ENCODE data around the gene KCNJ2. TPM values are rescaled to one million over a fixed set of nuclear protein-coding genes. Genes with fewer than 3 reads are reported as not detected.

Gene KCNJ2
- total and polyA plus RNA-seq, 4 donors, result 6.4 to 12.7 (median 8.2) TPM

- TF ChIP-seq CTCF (IDR thresholded peaks at IDR 0.05; ENCODE audit: control extremely low read depth, extremely low read depth), result no peak
- peaks cover 0 to 11% (median 9%) of the 10 kb centered on the region in 3 donors for H3K27me3 ChIP-seq (ENCODE audit: control insufficient read depth in 3 of 3, insufficient read depth in 3 of 3, low read length in 2 of 3)
- H3K4me3 ChIP-seq, result no peak overlapping the region
- no peak for DNase-seq
- H3K4me1 ChIP-seq (ENCODE audit: control insufficient read depth in 5 of 5, insufficient read depth in 5 of 5, low read length in 5 of 5), result peaks cover 0 to 19% (median 3%) of the 10 kb centered on the region in 5 donors
- 90 to 96% methylated on average over 4 of the region's 4 CpGs for WGBS, 2 donors
- no peaks in the 10 kb centered on the region for H3K36me3 ChIP-seq (ENCODE audit: control insufficient read depth in 4 of 4, insufficient read depth in 4 of 4, low read length in 4 of 4)
- no peak overlapping the region for H3K9ac ChIP-seq (ENCODE audit: insufficient read depth in 1 of 2, low read length in 2 of 2)
- no peak overlapping the region for H3K27ac ChIP-seq (ENCODE audit: low read depth in 1 of 2, low read length in 1 of 2)
- no peaks in the 10 kb centered on the region for H3K9me3 ChIP-seq (ENCODE audit: control insufficient read depth in 4 of 4, insufficient read depth in 3 of 4, low read length in 3 of 4)
- no peak for ATAC-seq (ENCODE audit: insufficient read depth, low FRiP score)
Measured at GRCh38 chr17:70166615-70167014, 2.7 kb upstream of the KCNJ2 start.

- peak; percentile 56 to 83 (median 77) for DNase-seq
- H3K4me3 ChIP-seq, result peak overlapping the region; percentile 59
- TF ChIP-seq CTCF (IDR thresholded peaks at IDR 0.05; ENCODE audit: control extremely low read depth, extremely low read depth), result peak; percentile 32
- peak overlapping the region in 1 of 2 donors; percentile 77 for H3K9ac ChIP-seq (ENCODE audit: insufficient read depth in 1 of 2, low read length in 2 of 2)
- peak overlapping the region; percentile 93 to 98 for H3K27ac ChIP-seq (ENCODE audit: low read depth in 1 of 2, low read length in 1 of 2)
- no peaks in the 10 kb centered on the region for H3K36me3 ChIP-seq (ENCODE audit: control insufficient read depth in 4 of 4, insufficient read depth in 4 of 4, low read length in 4 of 4)
- no peaks in the 10 kb centered on the region for H3K9me3 ChIP-seq (ENCODE audit: control insufficient read depth in 4 of 4, insufficient read depth in 3 of 4, low read length in 3 of 4)
- H3K27me3 ChIP-seq (ENCODE audit: control insufficient read depth in 3 of 3, insufficient read depth in 3 of 3, low read length in 2 of 3), result peaks cover 0 to 16% (median 9%) of the 10 kb centered on the region in 3 donors
- 1 to 3% methylated on average over 45 of the region's 45 CpGs for WGBS, 2 donors
- H3K4me1 ChIP-seq (ENCODE audit: control insufficient read depth in 5 of 5, insufficient read depth in 5 of 5, low read length in 5 of 5), result peaks cover 0 to 19% (median 3%) of the 10 kb centered on the region in 5 donors
- peak; percentile 7 for ATAC-seq (ENCODE audit: insufficient read depth, low FRiP score)
Measured at GRCh38 chr17:70168044-70168976, 1.0 kb upstream of the KCNJ2 start.

GRCh38 chr17:70169709-70170597 is 621 bp downstream of the KCNJ2 start:
- Histone ChIP-seq H3K4me3 (peak overlapping the region; percentile 59), H3K9me3 (ENCODE audit: control insufficient read depth in 4 of 4, insufficient read depth in 3 of 4, low read length in 3 of 4) (peaks cover 0 to 2% (median 0%) of the 10 kb centered on the region in 4 donors), H3K36me3 (ENCODE audit: control insufficient read depth in 4 of 4, insufficient read depth in 4 of 4, low read length in 4 of 4) (peaks cover 0 to 2% (median 0%) of the 10 kb centered on the region in 4 donors), H3K4me1 (ENCODE audit: control insufficient read depth in 5 of 5, insufficient read depth in 5 of 5, low read length in 5 of 5) (peaks cover 0 to 19% (median 4%) of the 10 kb centered on the region in 5 donors), H3K27me3 (ENCODE audit: control insufficient read depth in 3 of 3, insufficient read depth in 3 of 3, low read length in 2 of 3) (peaks cover 0 to 24% (median 9%) of the 10 kb centered on the region in 3 donors), H3K27ac (ENCODE audit: low read depth in 1 of 2, low read length in 1 of 2) (peak overlapping the region; percentile 90 to 92), H3K9ac (ENCODE audit: insufficient read depth in 1 of 2, low read length in 2 of 2) (peak overlapping the region in 1 of 2 donors; percentile 46)
- TF ChIP-seq CTCF (IDR thresholded peaks at IDR 0.05; ENCODE audit: control extremely low read depth, extremely low read depth), result no peak
- peak; percentile 13 for ATAC-seq (ENCODE audit: insufficient read depth, low FRiP score)
- peak; percentile 51 to 83 (median 82) for DNase-seq
- WGBS, 2 donors, result 9 to 10% methylated on average over 24 of the region's 24 CpGs
